NCI-H2196 treated with DMSO at 0.1 percent for 48 hours (cell line): ENCODE data around the gene KLHDC1.
"Not testable (repeated sequence)": the region's sequence is repeated elsewhere in the genome, so short reads cannot be mapped to it uniquely, and the experiment has no call there.

ENCODE experiments used
- DNase-seq: peaks from one replicate; lab custom pipeline; 2025; ENCODE audit not compliant: unreplicated experiment; lab: John Stamatoyannopoulos, UW

The KLHDC1 gene

DNA sequence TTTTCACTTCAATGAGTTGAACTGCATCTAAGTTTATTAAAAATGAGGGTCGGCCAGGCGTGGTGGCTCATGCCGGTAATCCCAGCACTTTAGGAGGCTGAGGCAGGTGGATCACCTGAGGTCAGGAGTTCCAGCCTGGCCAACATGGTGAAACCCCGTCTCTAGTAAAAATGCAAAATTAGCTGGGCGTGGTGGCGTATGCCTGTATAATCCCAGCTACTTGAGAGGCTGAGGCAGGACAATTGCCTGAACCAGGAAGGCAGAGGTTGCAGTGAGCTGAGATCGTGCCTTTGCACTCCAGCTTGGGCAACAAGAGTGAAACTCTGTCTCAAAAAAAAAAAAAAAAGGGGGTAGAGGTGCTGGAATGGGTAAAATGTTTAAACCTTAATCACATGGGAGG lies 88.1 kb downstream of the KLHDC1 start:
- DNase-seq, result not testable (repeated sequence)

GRCh38 chr14:49783394-49784014 lies 90.6 kb downstream of the KLHDC1 start:
- no peak for DNase-seq

- DNase-seq, result no peak
These were observed 93.4 kb downstream of the KLHDC1 start for GRCh38 chr14:49786315-49786714.

- no peak for DNase-seq
These were observed 99.7 kb downstream of the KLHDC1 start for GRCh38 chr14:49792618-49793017.

DNA sequence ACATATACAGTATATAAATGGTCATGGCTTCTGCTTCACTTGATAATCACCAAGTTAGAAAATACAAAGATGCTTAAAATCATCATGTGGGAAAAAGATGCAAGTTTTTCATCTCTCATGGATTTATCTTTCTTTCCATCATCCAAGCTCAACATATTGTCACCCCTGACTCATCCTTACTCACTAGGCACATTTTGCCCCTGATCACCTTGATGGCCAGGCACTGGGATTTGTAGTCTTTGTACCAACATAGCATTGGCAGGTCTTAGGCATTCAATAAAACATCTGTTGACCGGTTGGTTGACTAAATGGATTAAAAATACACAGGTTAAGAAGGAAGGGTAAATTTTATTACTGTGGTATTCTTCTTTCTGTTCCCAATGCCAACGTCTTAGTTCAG lies 103.1 kb downstream of the KLHDC1 start:
- no peak for DNase-seq
